GM23338 (cell line): ENCODE data around the gene BAZ1B. TPM values are rescaled to one million over a fixed set of nuclear protein-coding genes. Genes with fewer than 3 reads are reported as not detected.
A peak's percentile ranks its signal among the peaks of the same experiment; 100 is the strongest.

ENCODE experiments used
- ATAC-seq: fragments of 200-7000 bp; cut with Tn5 transposase; 3 replicates; pipeline ENCODE4 v1.9.1; 2020
- DNase-seq: peaks from one replicate; pipeline ENCODE4 v3.0.0-alpha.2; 2015; ENCODE audit warnings: low spot score
- H2AFZ ChIP-seq: fragments of 200-600 bp; sonication (generic); 2 replicates; pipeline ENCODE4 v1.8.0; 2016; ENCODE audit warnings: antibody characterized with exemption, mild to moderate bottlenecking, moderate library complexity
- H3F3A ChIP-seq: fragments of 200-600 bp; sonication (generic); replicated peaks from 2 replicates; pipeline ENCODE4 v1.8.0; 2017; ENCODE audit warnings: antibody characterized with exemption, mixed run types, low read depth
- H3K27ac ChIP-seq: fragments of 200-600 bp; sonication (generic); 2 replicates; pipeline ENCODE4 v1.6.1; 2016; ENCODE audit warnings: low read depth
- H3K27me3 ChIP-seq: fragments of 200-600 bp; sonication (generic); 2 replicates; pipeline ENCODE4 v1.8.0; 2016; ENCODE audit warnings: mild to moderate bottlenecking, mixed run types, moderate library complexity; ENCODE audit not compliant: insufficient read depth
- H3K36me3 ChIP-seq: fragments of 200-600 bp; sonication (generic); 2 replicates; pipeline ENCODE4 v1.8.0; 2016; ENCODE audit warnings: mild to moderate bottlenecking; ENCODE audit not compliant: insufficient read depth
- H3K4me1 ChIP-seq: fragments of 200-600 bp; sonication (generic); 2 replicates; pipeline ENCODE4 v1.8.0; 2016; ENCODE audit warnings: mild to moderate bottlenecking, moderate library complexity; ENCODE audit not compliant: insufficient read depth
- H3K4me2 ChIP-seq: fragments of 200-600 bp; sonication (generic); 2 replicates; pipeline ENCODE4 v1.7.1; 2017; ENCODE audit warnings: mixed run types
- H3K4me3 ChIP-seq: fragments of 200-600 bp; sonication (generic); 2 replicates; pipeline ENCODE4 v1.6.1; 2016; ENCODE audit warnings: mixed run types
- H3K79me2 ChIP-seq: fragments of 200-600 bp; sonication (generic); replicated peaks from 2 replicates; pipeline ENCODE4 v1.8.0; 2017; ENCODE audit warnings: mild to moderate bottlenecking; ENCODE audit not compliant: insufficient read depth
- H3K9me2 ChIP-seq: fragments of 200-600 bp; sonication (generic); 2 replicates; pipeline ENCODE4 v1.8.0; 2017; ENCODE audit not compliant: insufficient read depth
- H4K20me1 ChIP-seq: fragments of 200-600 bp; sonication (generic); replicated peaks from 2 replicates; pipeline ENCODE4 v1.8.0; 2017; ENCODE audit warnings: mild to moderate bottlenecking; ENCODE audit not compliant: insufficient read depth
- H3K27ac Mint-ChIP-seq: 2 replicates; pipeline ENCODE4 v1.8.0; 2020; ENCODE audit warnings: inconsistent platforms, mild to moderate bottlenecking, moderate library complexity, mixed read lengths
- H3K27me3 Mint-ChIP-seq: 3 replicates; pipeline ENCODE4 v1.8.0; 2022; ENCODE audit warnings: low read depth, mild to moderate bottlenecking, moderate library complexity, mixed read lengths, inconsistent platforms; ENCODE audit not compliant: insufficient read depth, poor library complexity
- H3K36me3 Mint-ChIP-seq: 3 replicates; pipeline ENCODE4 v1.8.0; 2021; ENCODE audit warnings: low read depth, mild to moderate bottlenecking, inconsistent platforms, moderate library complexity, mixed read lengths
- H3K4me1 Mint-ChIP-seq: 3 replicates; pipeline ENCODE4 v1.8.0; 2020; ENCODE audit warnings: mild to moderate bottlenecking, inconsistent platforms, mixed read lengths
- H3K4me3 Mint-ChIP-seq: 3 replicates; pipeline ENCODE4 v1.8.0; 2021; ENCODE audit warnings: moderate library complexity, mild to moderate bottlenecking, inconsistent platforms, mixed read lengths
- H3K9me3 Mint-ChIP-seq: 3 replicates; pipeline ENCODE4 v1.8.0; 2020; ENCODE audit warnings: moderate library complexity, mild to moderate bottlenecking, inconsistent platforms, mixed read lengths
- CREB1 ChIP-seq: fragments of 250-450 bp; sonication (Bioruptor Pico); IDR thresholded peaks from 2 replicates; pipeline ENCODE4 v1.5.0; 2020; ENCODE audit warnings: low read depth, mild to moderate bottlenecking, moderate library complexity
- EZH2 ChIP-seq: fragments of 200-600 bp; sonication (generic); IDR thresholded peaks from one replicate; pipeline ENCODE4 v1.8.0; 2017; ENCODE audit warnings: antibody characterized with exemption, mild to moderate bottlenecking, low read depth; ENCODE audit not compliant: unreplicated experiment
- EZH2phosphoT487 ChIP-seq: fragments of 200-600 bp; sonication (generic); IDR thresholded peaks from one replicate; pipeline ENCODE4 v1.8.1; 2018; ENCODE audit warnings: antibody characterized with exemption; ENCODE audit not compliant: unreplicated experiment
- JUNB ChIP-seq: IDR thresholded peaks from one replicate; pipeline ENCODE4 v1.6.1; 2016; ENCODE audit warnings: antibody characterized with exemption; ENCODE audit not compliant: unreplicated experiment
- NANOG ChIP-seq: IDR thresholded peaks from 2 replicates; pipeline ENCODE4 v1.6.1; 2016; ENCODE audit warnings: antibody characterized with exemption, borderline replicate concordance
- POLR2AphosphoS5 ChIP-seq: IDR thresholded peaks from 2 replicates; pipeline ENCODE4 v1.6.1; 2016; ENCODE audit warnings: antibody characterized with exemption, low read depth
- STAT1 ChIP-seq: IDR thresholded peaks from one replicate; pipeline ENCODE4 v1.6.1; 2016; ENCODE audit warnings: antibody characterized with exemption; ENCODE audit not compliant: unreplicated experiment
- ZNF114 ChIP-seq: fragments of 250-450 bp; sonication (Bioruptor Pico); IDR thresholded peaks from 2 replicates; pipeline ENCODE4 v1.5.0; 2020; ENCODE audit warnings: mild to moderate bottlenecking, moderate library complexity
- ZNF331 ChIP-seq: fragments of 250-450 bp; sonication (Bioruptor Pico); IDR thresholded peaks from 2 replicates; pipeline ENCODE4 v1.5.0; 2020; ENCODE audit warnings: low read depth, mild to moderate bottlenecking, moderate library complexity
- polyA plus RNA-seq: library from polyadenylated mRNA; unstranded; fragments of >200 nt; fragmentation: Nextera tagmentation; extraction: Ambion mirVana; gene quantifications from 2 replicates; pipeline ENCODE4 v1.2.1, GENCODE V29; 2016
- total RNA-seq: library from RNA; depleted of rRNA; stranded (reverse); fragments of >200 nt; shearing (Covaris generic); gene quantifications from 2 replicates; pipeline ENCODE4 v1.2.3, GENCODE V29; 2014
- TF ChIP-seq, protein P1 (sequence below): IDR thresholded peaks from 2 replicates; pipeline ENCODE4 v1.6.1; 2016; ENCODE audit warnings: antibody characterized with exemption
- TF ChIP-seq, protein P2 (sequence below): IDR thresholded peaks from one replicate; pipeline ENCODE4 v1.6.1; 2018; ENCODE audit warnings: antibody characterized with exemption; ENCODE audit not compliant: unreplicated experiment
- TF ChIP-seq, protein P3 (sequence below): fragments of 250-450 bp; sonication (Bioruptor Pico); IDR thresholded peaks from 2 replicates; pipeline ENCODE4 v1.5.0; 2020; ENCODE audit warnings: mild to moderate bottlenecking, moderate library complexity
- TF ChIP-seq, protein P4 (sequence below), 2 experiments: fragments of 200-600 bp in 1 of 2; sonication (generic) in 1 of 2; conservative IDR thresholded peaks; 2 replicates each; pipeline versions ENCODE4 v1.5.1 to v1.6.1; 2016 to 2017; ENCODE audit warnings: antibody characterized with exemption in 2 of 2, low read depth in 2 of 2, mild to moderate bottlenecking in 2 of 2, moderate library complexity in 1 of 2

BAZ1B gene
- total and polyA plus RNA-seq, 2 experiments from 2014 or later, result 40.4 to 70.7 TPM

DNA sequence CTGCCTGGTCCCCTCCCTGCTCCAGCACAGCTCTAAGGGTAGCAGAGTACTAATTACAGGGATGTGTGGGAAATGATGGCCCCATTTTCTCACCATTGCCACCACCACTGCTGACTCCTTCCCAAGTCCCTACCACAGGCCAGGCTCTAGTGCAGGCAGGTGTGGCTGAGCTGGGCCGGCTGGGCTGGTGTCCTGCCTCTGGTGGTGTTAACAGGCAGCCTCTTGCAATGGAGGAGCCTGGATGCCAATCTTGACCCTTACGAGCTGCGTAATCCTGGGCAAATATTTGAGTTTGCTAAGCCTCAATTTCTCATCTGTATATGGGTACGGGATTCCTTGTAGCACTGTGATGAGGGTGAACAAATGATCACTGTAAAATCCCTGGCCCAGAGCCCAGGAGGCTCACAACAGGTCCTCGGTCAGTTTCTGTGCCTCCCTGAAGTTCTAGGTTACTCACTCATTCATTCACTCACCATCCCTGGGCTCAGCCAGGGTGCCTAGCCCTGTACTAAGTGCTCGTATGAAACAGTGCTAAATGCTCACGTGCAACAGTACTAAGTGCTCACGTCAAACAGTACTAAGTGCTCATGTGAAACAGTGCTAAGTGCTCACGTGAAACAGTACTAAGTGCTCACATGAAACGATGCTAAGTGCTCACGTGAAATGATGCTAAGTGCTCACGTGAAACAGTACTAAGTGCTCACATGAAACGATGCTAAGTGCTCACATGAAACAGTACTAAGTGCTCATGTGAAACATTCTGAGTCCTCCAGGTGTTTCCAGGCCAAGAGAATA is 90.9 kb downstream of the BAZ1B start:
- TF ChIP-seq CREB1 (CRISPR knock-in tag), result no peak
- TF ChIP-seq, protein P1, sequence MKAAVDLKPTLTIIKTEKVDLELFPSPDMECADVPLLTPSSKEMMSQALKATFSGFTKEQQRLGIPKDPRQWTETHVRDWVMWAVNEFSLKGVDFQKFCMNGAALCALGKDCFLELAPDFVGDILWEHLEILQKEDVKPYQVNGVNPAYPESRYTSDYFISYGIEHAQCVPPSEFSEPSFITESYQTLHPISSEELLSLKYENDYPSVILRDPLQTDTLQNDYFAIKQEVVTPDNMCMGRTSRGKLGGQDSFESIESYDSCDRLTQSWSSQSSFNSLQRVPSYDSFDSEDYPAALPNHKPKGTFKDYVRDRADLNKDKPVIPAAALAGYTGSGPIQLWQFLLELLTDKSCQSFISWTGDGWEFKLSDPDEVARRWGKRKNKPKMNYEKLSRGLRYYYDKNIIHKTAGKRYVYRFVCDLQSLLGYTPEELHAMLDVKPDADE, result no peak
- no peak for TF ChIP-seq EZH2
- TF ChIP-seq ZNF114 (CRISPR knock-in tag), result no peak
- TF ChIP-seq, protein P2, sequence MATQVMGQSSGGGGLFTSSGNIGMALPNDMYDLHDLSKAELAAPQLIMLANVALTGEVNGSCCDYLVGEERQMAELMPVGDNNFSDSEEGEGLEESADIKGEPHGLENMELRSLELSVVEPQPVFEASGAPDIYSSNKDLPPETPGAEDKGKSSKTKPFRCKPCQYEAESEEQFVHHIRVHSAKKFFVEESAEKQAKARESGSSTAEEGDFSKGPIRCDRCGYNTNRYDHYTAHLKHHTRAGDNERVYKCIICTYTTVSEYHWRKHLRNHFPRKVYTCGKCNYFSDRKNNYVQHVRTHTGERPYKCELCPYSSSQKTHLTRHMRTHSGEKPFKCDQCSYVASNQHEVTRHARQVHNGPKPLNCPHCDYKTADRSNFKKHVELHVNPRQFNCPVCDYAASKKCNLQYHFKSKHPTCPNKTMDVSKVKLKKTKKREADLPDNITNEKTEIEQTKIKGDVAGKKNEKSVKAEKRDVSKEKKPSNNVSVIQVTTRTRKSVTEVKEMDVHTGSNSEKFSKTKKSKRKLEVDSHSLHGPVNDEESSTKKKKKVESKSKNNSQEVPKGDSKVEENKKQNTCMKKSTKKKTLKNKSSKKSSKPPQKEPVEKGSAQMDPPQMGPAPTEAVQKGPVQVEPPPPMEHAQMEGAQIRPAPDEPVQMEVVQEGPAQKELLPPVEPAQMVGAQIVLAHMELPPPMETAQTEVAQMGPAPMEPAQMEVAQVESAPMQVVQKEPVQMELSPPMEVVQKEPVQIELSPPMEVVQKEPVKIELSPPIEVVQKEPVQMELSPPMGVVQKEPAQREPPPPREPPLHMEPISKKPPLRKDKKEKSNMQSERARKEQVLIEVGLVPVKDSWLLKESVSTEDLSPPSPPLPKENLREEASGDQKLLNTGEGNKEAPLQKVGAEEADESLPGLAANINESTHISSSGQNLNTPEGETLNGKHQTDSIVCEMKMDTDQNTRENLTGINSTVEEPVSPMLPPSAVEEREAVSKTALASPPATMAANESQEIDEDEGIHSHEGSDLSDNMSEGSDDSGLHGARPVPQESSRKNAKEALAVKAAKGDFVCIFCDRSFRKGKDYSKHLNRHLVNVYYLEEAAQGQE, result no peak
- no peak for TF ChIP-seq POLR2AphosphoS5
- TF ChIP-seq STAT1, result no peak
- TF ChIP-seq, protein P3, sequence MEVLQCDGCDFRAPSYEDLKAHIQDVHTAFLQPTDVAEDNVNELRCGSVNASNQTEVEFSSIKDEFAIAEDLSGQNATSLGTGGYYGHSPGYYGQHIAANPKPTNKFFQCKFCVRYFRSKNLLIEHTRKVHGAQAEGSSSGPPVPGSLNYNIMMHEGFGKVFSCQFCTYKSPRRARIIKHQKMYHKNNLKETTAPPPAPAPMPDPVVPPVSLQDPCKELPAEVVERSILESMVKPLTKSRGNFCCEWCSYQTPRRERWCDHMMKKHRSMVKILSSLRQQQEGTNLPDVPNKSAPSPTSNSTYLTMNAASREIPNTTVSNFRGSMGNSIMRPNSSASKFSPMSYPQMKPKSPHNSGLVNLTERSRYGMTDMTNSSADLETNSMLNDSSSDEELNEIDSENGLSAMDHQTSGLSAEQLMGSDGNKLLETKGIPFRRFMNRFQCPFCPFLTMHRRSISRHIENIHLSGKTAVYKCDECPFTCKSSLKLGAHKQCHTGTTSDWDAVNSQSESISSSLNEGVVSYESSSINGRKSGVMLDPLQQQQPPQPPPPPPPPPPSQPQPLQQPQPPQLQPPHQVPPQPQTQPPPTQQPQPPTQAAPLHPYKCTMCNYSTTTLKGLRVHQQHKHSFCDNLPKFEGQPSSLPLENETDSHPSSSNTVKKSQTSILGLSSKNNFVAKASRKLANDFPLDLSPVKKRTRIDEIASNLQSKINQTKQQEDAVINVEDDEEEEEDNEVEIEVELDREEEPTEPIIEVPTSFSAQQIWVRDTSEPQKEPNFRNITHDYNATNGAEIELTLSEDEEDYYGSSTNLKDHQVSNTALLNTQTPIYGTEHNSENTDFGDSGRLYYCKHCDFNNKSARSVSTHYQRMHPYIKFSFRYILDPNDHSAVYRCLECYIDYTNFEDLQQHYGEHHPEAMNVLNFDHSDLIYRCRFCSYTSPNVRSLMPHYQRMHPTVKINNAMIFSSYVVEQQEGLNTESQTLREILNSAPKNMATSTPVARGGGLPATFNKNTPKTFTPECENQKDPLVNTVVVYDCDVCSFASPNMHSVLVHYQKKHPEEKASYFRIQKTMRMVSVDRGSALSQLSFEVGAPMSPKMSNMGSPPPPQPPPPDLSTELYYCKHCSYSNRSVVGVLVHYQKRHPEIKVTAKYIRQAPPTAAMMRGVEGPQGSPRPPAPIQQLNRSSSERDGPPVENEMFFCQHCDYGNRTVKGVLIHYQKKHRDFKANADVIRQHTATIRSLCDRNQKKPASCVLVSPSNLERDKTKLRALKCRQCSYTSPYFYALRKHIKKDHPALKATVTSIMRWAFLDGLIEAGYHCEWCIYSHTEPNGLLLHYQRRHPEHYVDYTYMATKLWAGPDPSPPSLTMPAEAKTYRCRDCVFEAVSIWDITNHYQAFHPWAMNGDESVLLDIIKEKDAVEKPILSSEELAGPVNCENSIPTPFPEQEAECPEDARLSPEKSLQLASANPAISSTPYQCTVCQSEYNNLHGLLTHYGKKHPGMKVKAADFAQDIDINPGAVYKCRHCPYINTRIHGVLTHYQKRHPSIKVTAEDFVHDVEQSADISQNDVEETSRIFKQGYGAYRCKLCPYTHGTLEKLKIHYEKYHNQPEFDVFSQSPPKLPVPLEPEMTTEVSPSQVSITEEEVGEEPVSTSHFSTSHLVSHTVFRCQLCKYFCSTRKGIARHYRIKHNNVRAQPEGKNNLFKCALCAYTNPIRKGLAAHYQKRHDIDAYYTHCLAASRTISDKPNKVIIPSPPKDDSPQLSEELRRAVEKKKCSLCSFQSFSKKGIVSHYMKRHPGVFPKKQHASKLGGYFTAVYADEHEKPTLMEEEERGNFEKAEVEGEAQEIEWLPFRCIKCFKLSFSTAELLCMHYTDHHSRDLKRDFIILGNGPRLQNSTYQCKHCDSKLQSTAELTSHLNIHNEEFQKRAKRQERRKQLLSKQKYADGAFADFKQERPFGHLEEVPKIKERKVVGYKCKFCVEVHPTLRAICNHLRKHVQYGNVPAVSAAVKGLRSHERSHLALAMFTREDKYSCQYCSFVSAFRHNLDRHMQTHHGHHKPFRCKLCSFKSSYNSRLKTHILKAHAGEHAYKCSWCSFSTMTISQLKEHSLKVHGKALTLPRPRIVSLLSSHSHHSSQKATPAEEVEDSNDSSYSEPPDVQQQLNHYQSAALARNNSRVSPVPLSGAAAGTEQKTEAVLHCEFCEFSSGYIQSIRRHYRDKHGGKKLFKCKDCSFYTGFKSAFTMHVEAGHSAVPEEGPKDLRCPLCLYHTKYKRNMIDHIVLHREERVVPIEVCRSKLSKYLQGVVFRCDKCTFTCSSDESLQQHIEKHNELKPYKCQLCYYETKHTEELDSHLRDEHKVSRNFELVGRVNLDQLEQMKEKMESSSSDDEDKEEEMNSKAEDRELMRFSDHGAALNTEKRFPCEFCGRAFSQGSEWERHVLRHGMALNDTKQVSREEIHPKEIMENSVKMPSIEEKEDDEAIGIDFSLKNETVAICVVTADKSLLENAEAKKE (CRISPR knock-in tag), result no peak
- no peak for TF ChIP-seq JUNB
- no peak for TF ChIP-seq ZNF331
- TF ChIP-seq, protein P4, sequence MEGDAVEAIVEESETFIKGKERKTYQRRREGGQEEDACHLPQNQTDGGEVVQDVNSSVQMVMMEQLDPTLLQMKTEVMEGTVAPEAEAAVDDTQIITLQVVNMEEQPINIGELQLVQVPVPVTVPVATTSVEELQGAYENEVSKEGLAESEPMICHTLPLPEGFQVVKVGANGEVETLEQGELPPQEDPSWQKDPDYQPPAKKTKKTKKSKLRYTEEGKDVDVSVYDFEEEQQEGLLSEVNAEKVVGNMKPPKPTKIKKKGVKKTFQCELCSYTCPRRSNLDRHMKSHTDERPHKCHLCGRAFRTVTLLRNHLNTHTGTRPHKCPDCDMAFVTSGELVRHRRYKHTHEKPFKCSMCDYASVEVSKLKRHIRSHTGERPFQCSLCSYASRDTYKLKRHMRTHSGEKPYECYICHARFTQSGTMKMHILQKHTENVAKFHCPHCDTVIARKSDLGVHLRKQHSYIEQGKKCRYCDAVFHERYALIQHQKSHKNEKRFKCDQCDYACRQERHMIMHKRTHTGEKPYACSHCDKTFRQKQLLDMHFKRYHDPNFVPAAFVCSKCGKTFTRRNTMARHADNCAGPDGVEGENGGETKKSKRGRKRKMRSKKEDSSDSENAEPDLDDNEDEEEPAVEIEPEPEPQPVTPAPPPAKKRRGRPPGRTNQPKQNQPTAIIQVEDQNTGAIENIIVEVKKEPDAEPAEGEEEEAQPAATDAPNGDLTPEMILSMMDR (conservative IDR thresholded peaks at IDR 0.05; ENCODE audit: low read depth in 2 of 2), result no peak
- no peak for TF ChIP-seq NANOG
- no peak for TF ChIP-seq EZH2phosphoT487
- Histone ChIP-seq H3K9me2 (no peaks in the 10 kb centered on the region), H3K27ac (no peak overlapping the region), H3F3A (no peaks in the 10 kb centered on the region), H4K20me1 (no peaks in the 10 kb centered on the region), H3K79me2 (no peaks in the 10 kb centered on the region), H3K27me3 (peaks cover 23% of the 10 kb centered on the region), H3K4me1 (peaks cover 12% of the 10 kb centered on the region), H3K36me3 (no peaks in the 10 kb centered on the region), H2AFZ (no peak overlapping the region), H3K4me3 (no peak overlapping the region), H3K4me2 (no peak overlapping the region)
- Mint-ChIP-seq H3K4me3 (no peak overlapping the region), H3K36me3 (no peaks in the 10 kb centered on the region), H3K9me3 (no peaks in the 10 kb centered on the region), H3K27ac (no peak overlapping the region), H3K4me1 (peaks cover 3% of the 10 kb centered on the region; the same call in 1 of the 3 replicates), H3K27me3 (peaks cover 32% of the 10 kb centered on the region)
- DNase-seq, result peak; percentile 37
- ATAC-seq, result no peak
